Duodenal mucosa (tissue), 2 donors: ENCODE measurements around the gene TNIK.
"Not testable (repeated sequence)": the region's sequence is repeated elsewhere in the genome, so short reads cannot be mapped to it uniquely, and the experiment has no call there.

Experiments used
- H3K27ac ChIP-seq: one replicate; pipeline ENCODE4 v1.7.0; 2013; ENCODE audit warnings: low read depth, low read length
- H3K27me3 ChIP-seq, 2 donors: one replicate each; pipeline ENCODE4 v1.7.0; 2013; ENCODE audit warnings: low read length in 2 of 2, control low read depth in 1 of 2; ENCODE audit not compliant: insufficient read depth in 2 of 2, control insufficient read depth in 1 of 2
- H3K36me3 ChIP-seq, 2 donors: one replicate each; pipeline ENCODE4 v1.7.0; 2013; ENCODE audit warnings: low read length in 2 of 2, control low read depth in 1 of 2; ENCODE audit not compliant: insufficient read depth in 2 of 2, control insufficient read depth in 1 of 2
- H3K4me1 ChIP-seq, 2 donors: one replicate each; pipeline ENCODE4 v1.7.0; 2013; ENCODE audit warnings: low read length in 2 of 2, control low read depth in 1 of 2; ENCODE audit not compliant: insufficient read depth in 2 of 2, control insufficient read depth in 1 of 2
- H3K4me3 ChIP-seq, 2 donors: one replicate each; pipeline ENCODE4 v1.7.0; 2013; ENCODE audit warnings: low read length in 2 of 2, low read depth in 1 of 2
- H3K9ac ChIP-seq, 2 donors: one replicate each; pipeline ENCODE4 v1.7.0; 2013; ENCODE audit warnings: low read length in 2 of 2, low read depth in 1 of 2
- H3K9me3 ChIP-seq, 2 donors: one replicate each; pipeline ENCODE4 v1.7.0; 2013; ENCODE audit warnings: low read length in 2 of 2, control low read depth in 1 of 2; ENCODE audit not compliant: control insufficient read depth in 1 of 2

The TNIK gene

DNA sequence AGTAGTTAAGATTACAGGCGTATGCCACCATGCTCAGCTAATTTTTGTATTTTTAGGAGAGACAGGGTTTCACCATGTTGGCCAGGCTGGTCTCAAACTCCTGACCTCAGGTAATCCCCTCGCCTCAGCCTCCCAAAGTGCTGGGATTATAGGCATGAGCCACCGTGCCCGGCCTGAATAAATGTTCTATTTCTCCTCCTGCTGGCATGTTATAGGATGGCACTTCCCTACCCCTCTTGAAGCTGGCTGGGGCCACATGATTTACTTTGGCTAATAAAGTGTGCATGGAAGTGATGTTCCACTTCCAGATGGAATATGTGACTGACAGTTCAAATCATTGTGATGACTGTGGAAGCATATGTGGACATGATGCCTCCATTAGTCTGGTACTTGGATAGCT lies 77.9 kb downstream of the TNIK start:
- H3K9ac ChIP-seq, H3K36me3 ChIP-seq, H3K27me3 ChIP-seq, H3K27ac ChIP-seq, H3K9me3 ChIP-seq, H3K4me3 ChIP-seq: not testable (repeated sequence)
- H3K4me1 ChIP-seq = peaks cover 6 to 18% of the 10 kb centered on the region in 2 donors

DNA sequence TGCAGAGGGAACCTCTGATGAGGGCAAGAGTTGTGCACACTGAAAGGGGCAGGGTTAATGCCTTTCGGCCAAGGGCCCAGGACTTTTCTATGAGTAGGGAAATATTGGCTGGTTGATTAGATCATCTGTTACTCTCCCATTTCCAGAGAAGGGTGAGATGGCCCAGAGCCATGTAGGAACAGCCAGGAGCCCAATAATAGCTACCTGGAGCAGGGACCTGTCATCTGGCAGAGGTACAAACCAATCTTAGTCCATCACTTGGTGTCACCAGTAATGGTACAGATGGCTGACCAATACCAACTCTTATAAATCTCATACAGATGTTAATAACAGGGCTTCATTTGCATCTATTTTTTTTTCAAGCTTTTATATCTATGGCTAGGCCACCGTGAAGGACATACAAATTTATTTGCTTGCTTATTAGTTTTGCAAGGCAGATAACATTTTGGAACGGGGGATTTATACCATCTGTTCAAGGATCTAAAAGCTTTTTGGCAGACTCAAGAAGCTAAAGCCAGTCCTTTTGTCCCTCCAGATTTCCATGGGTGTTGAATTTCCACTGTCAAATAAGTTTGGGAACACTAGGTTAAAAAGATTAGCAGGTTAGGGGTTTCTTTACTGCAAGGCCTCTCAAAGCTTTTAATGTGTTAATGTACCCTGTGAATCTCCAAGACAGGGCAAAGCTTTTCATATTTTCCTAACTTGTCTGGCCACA lies 79.3 kb downstream of the TNIK start:
- H3K4me3 ChIP-seq = no peak overlapping the region
- H3K9me3 ChIP-seq = no peaks in the 10 kb centered on the region
- H3K27ac ChIP-seq = no peak overlapping the region
- peaks cover 6 to 10% of the 10 kb centered on the region in 2 donors for H3K4me1 ChIP-seq
- H3K36me3 ChIP-seq = no peaks in the 10 kb centered on the region
- H3K27me3 ChIP-seq = no peaks in the 10 kb centered on the region
- H3K9ac ChIP-seq = no peak overlapping the region

DNA sequence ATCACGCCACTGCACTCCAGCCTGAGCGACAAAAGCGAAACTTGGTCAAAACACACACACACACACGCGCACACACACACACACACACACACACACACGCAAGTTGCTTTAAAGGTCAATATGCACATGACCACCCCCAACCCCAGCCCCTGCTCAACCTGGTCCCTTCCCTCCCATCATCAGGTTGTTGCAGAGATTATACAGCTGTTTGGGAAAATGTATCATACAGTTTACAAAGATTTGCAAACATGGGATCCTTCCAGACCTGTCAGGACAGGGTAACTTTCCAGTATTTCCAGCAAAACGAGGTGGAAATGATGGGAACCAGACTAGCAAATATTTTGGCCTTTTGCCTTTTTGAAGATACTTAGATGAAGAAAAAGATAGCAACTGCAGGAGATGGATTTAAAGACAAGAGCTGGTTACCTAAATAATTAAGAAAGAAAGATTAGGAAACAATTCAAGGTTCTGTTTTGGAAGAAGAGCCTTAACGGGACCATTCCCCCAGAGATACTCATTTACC lies 80.2 kb downstream of the TNIK start:
- no peak overlapping the region for H3K27ac ChIP-seq
- H3K4me3 ChIP-seq = no peak overlapping the region
- H3K9me3 ChIP-seq = no peaks in the 10 kb centered on the region
- no peaks in the 10 kb centered on the region for H3K27me3 ChIP-seq
- H3K9ac ChIP-seq = no peak overlapping the region
- peaks cover 11 to 16% of the 10 kb centered on the region in 2 donors for H3K4me1 ChIP-seq
- no peaks in the 10 kb centered on the region for H3K36me3 ChIP-seq

DNA sequence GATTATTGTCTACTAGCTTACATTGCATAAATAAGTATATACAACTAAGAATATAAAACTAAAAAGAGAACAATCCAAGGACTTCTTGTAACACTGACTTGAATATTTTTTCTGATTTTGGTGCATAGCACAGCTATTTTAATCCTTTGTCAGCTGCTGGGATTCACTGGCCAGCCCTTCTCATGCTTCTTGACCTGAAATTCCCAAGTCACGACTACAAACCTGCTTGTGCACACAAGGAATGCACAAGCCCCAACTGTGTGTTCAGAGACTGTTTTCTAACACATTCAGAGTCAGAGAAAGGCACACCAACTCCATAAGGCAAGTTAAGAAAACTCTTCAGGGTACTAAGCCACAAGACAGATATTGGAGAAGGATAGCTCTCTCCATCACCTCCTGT lies 80.9 kb downstream of the TNIK start:
- Histone ChIP-seq H3K4me1 (peaks cover 11 to 21% of the 10 kb centered on the region in 2 donors), H3K27me3 (no peaks in the 10 kb centered on the region), H3K27ac (no peak overlapping the region), H3K9ac (no peak overlapping the region), H3K36me3 (no peaks in the 10 kb centered on the region), H3K9me3 (no peaks in the 10 kb centered on the region), H3K4me3 (no peak overlapping the region)

DNA sequence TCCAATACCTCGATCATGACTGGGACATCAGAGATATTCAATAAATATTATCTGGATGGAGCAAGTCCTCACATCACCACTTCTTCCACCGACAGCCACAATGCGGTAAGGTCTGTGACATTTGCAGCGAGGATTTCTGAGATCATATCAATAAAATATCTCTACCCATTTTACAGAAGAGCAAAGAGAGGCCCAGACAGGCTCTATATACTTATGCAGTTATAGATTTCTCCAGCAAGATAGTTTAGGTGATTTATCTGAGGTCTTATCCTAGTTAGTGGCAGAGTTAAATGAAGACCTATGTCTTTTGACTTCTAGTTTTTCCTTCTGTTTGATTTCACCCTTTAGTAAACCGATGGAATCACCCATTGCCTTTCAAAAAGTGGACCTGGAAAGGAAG lies 81.6 kb downstream of the TNIK start:
- Histone ChIP-seq H3K9ac (no peak overlapping the region), H3K9me3 (no peaks in the 10 kb centered on the region), H3K4me3 (no peak overlapping the region), H3K4me1 (peaks cover 5 to 16% of the 10 kb centered on the region in 2 donors), H3K27me3 (no peaks in the 10 kb centered on the region), H3K27ac (no peak overlapping the region), H3K36me3 (no peaks in the 10 kb centered on the region)

DNA sequence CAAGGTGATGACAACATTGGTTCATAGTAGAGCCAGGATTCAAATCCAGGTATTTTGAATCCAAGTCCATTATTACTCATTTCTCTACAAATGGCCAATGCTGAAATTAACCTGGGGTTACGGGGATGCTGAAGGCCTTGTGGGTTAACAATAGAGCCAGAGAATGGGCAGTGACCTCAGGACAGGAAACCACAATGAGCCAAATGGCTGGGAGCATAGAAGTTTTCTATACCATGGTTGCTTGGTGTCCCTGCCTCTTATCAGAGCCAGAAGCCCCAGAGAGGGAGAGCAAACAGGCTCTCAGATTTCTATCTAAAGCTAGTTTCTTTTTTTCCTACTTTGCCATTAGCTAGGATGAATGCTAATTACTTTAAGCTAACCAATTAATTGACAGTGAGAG lies 82.3 kb downstream of the TNIK start:
- H3K27ac ChIP-seq = no peak overlapping the region
- H3K4me3 ChIP-seq = no peak overlapping the region
- peaks cover 5 to 16% of the 10 kb centered on the region in 2 donors for H3K4me1 ChIP-seq

DNA sequence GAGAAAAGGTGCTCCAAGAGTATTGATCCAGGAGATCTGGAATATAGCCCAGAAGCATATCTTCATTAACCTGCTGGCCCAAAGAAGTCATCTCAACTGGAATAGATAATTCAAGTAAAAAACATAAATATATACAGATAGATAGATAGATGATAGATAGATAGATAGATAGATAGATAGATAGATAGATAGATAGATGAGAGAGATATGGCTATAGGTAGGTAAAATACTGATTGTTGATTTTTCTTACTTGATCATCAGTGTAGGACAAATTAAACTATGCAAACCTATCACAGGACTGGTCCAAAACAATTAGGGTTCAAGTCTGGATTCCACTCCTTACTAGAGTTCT lies 83.6 kb downstream of the TNIK start:
- no peaks in the 10 kb centered on the region for H3K9me3 ChIP-seq
- H3K27ac ChIP-seq = no peak overlapping the region
- no peak overlapping the region for H3K4me3 ChIP-seq
- H3K9ac ChIP-seq = no peak overlapping the region
- H3K36me3 ChIP-seq = no peaks in the 10 kb centered on the region
- H3K4me1 ChIP-seq = peaks cover 5 to 20% of the 10 kb centered on the region in 2 donors
- no peaks in the 10 kb centered on the region for H3K27me3 ChIP-seq

More for the DNA sequence above, 82.3 kb downstream of the TNIK start:
- no peak overlapping the region for H3K9ac ChIP-seq
- H3K9me3 ChIP-seq = no peaks in the 10 kb centered on the region
- no peaks in the 10 kb centered on the region for H3K36me3 ChIP-seq
- H3K27me3 ChIP-seq = no peaks in the 10 kb centered on the region

DNA sequence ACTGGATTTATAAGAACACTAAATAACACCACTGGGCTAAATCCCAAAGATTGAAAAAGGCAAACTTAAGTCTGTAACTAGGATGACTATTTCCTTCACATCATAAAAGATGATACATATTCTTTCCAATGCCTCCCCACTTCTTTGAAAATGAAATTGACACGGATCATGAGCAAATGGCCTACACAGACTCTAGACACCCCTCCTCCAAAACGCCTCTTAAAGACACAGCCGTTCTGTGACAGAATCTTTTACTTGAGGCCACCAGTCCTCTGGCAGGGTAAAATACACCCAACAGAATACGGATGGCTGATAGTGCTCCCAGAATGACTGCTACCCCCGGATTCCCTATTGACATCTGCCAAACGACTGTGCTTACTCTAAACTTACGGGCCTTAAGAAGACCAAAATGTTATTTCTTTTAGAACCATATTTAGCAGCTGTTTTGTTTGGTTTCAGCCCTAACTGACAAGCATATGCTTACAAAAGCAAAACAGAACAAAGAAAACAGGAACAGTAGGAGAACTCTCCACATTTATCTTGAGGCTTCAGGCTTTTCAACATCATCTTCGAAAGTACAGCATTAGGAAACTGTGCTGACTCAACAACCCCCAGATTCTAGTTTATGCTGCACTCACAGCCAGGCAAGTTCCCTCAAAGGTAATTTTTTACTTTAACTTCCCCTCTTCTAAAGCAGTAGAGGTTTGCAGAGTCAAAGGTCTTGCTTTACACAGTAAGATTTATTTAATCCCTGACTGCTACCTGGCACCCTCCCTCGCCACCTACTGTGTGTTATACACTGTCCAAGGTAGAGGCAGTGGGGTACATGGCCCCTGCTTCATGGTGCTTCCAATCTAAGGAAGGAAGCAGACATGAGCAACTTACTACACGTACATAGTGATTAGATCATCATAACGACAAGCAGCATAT lies 84.3 kb downstream of the TNIK start:
- H3K9me3 ChIP-seq = no peaks in the 10 kb centered on the region
- no peak overlapping the region for H3K4me3 ChIP-seq
- H3K9ac ChIP-seq = no peak overlapping the region
- H3K27ac ChIP-seq = no peak overlapping the region
- no peaks in the 10 kb centered on the region for H3K27me3 ChIP-seq
- peaks cover 5 to 23% of the 10 kb centered on the region in 2 donors for H3K4me1 ChIP-seq
- H3K36me3 ChIP-seq = no peaks in the 10 kb centered on the region

DNA sequence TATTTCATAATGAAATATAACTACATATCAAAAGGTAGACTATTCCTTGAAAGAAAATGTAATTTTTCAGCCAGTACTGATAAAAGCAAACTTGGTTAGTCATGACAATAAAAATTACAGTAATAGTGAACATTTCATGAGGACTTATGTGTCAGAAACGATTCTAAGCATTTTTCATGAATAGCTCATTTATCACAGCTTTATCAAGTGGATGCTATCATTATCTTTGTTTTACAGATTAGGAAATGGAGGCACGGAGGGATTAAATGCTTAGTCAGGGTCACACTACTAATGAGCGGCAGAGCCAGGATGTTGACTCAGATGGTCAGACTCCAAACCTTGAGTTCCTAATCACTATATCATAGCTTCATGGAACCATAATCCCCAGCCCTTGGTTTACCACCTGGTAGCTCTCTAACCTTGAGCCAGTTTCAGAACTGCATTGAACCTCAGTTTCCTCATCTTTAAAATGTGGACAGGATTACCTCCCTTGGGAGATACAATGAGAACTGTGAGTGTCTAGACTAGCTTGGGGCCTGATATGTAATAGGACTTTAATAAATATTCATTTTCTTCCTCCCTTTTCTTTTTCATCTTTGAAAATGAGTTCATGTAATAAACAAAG lies 85.4 kb downstream of the TNIK start:
- Histone ChIP-seq H3K27ac (no peak overlapping the region), H3K4me1 (peaks cover 5 to 23% of the 10 kb centered on the region in 2 donors), H3K9me3 (no peaks in the 10 kb centered on the region), H3K4me3 (no peak overlapping the region), H3K36me3 (no peaks in the 10 kb centered on the region), H3K9ac (no peak overlapping the region), H3K27me3 (no peaks in the 10 kb centered on the region)

DNA sequence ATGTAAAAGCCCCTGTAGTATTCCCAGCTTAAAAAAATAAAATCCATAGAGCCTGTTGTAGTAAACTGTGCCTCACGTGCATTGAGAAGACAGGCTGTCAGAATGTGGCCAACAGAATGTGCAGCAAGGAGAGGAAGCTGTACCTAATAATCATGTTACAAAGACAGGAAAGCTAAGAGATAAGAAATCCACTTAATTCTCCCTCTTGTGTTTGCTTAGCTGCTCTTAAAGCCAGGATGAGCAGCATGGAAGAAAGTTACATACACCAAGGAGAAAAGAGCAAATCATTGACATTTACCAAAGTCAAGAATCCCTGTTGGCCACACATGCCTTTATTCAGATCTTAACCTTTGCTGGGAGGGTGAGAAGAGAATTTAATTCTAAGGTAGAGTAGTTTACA lies 85.9 kb downstream of the TNIK start:
- H3K9me3 ChIP-seq = no peaks in the 10 kb centered on the region
- no peak overlapping the region for H3K27ac ChIP-seq
- no peak overlapping the region for H3K9ac ChIP-seq
- H3K36me3 ChIP-seq = no peaks in the 10 kb centered on the region
- H3K4me1 ChIP-seq = peaks cover 5 to 23% of the 10 kb centered on the region in 2 donors
- no peaks in the 10 kb centered on the region for H3K27me3 ChIP-seq
- no peak overlapping the region for H3K4me3 ChIP-seq
